A673 (cell line): Measurements from ENCODE around the gene KCNJ10.

Experiments
- CTCF ChIP-seq: fragments of 300-800, 200-600 bp; sonication (generic); conservative IDR thresholded peaks from 2 replicates; pipeline ENCODE4 v1.5.1; 2017; ENCODE audit warnings: low read depth, mild to moderate bottlenecking, antibody characterized with exemption, low read length, moderate library complexity, mixed read lengths
- EZH2 ChIP-seq: fragments of 200-600 bp; sonication (generic); IDR thresholded peaks from 2 replicates; pipeline ENCODE4 v1.6.1; 2017; ENCODE audit warnings: borderline replicate concordance, low read depth, mild to moderate bottlenecking, mixed read lengths, antibody characterized with exemption, low read length; ENCODE audit not compliant: poor library complexity, severe bottlenecking

GRCh38 chr1:160107512-160107911, 37.6 kb upstream of the KCNJ10 start:
- no peak for TF ChIP-seq CTCF
- no peak for TF ChIP-seq EZH2
